DMS79 (cell line): ENCODE data around the gene A4GALT.
"Not testable (repeated sequence)": the region's sequence is repeated elsewhere in the genome, so short reads cannot be mapped to it uniquely, and the experiment has no call there.

Experiments
- DNase-seq: peaks from one replicate; lab custom pipeline; 2025; lab: John Stamatoyannopoulos, UW

Gene A4GALT

GRCh38 chr22:42720263-42721044, at the start of gene A4GALT:
A4GALT (minus strand) TSS chr22:42720870; CDS start chr22:42693951, 26,919 bp downstream.
- no peak for DNase-seq

GRCh38 chr22:42770448-42770726, 49.7 kb upstream of the A4GALT start:
- DNase-seq, result no peak

- DNase-seq, result no peak
These were observed 49.1 kb upstream of the A4GALT start for GRCh38 chr22:42769574-42770447.

- no peak for DNase-seq
These were observed 48.5 kb upstream of the A4GALT start for GRCh38 chr22:42769238-42769573.

- DNase-seq, result no peak
These were observed 47.8 kb upstream of the A4GALT start for GRCh38 chr22:42768385-42769035.

- DNase-seq, result no peak
These were observed 46.2 kb upstream of the A4GALT start for GRCh38 chr22:42766860-42767259.

- DNase-seq, result no peak
These were observed 44.3 kb upstream of the A4GALT start for GRCh38 chr22:42764895-42765363.

GRCh38 chr22:42763965-42764480, 43.4 kb upstream of the A4GALT start:
- no peak for DNase-seq

GRCh38 chr22:42760806-42761565, 40.3 kb upstream of the A4GALT start:
- no peak for DNase-seq

GRCh38 chr22:42758931-42759629, 38.4 kb upstream of the A4GALT start:
- DNase-seq, result no peak

- DNase-seq, result not testable (repeated sequence)
These were observed 34.9 kb upstream of the A4GALT start for GRCh38 chr22:42755553-42755952.

- not testable (repeated sequence) for DNase-seq
These were observed 34.5 kb upstream of the A4GALT start for GRCh38 chr22:42755121-42755520.

GRCh38 chr22:42754658-42755057, 34.0 kb upstream of the A4GALT start:
- no peak for DNase-seq

GRCh38 chr22:42752912-42753311, 32.2 kb upstream of the A4GALT start:
- DNase-seq, result no peak

GRCh38 chr22:42752230-42752746, 31.6 kb upstream of the A4GALT start:
- no peak for DNase-seq

GRCh38 chr22:42750421-42750820, 29.8 kb upstream of the A4GALT start:
- not testable (repeated sequence) for DNase-seq

GRCh38 chr22:42747701-42748513, 27.2 kb upstream of the A4GALT start:
- DNase-seq, result no peak

GRCh38 chr22:42745118-42745517, 24.4 kb upstream of the A4GALT start:
- DNase-seq, result no peak

GRCh38 chr22:42743501-42743991, 22.9 kb upstream of the A4GALT start:
- DNase-seq, result no peak

- no peak for DNase-seq
These were observed 22.3 kb upstream of the A4GALT start for GRCh38 chr22:42742940-42743339.
